ENCODE measurements around the gene E2F4. TPM values are rescaled to one million over a fixed set of nuclear protein-coding genes. Genes with fewer than 3 reads are reported as not detected.

E2F4 gene
- total and polyA plus RNA-seq, 2 of the 13 experiments (the other 11 are each of a cell fraction or from before 2014, with no cell fraction given), result 84.8 to 91.2 TPM

GRCh38 chr16:67170949-67171649, 20.9 kb upstream of the E2F4 start (continued):
- no peak for TF ChIP-seq ZMAT5 (CRISPR knock-in tag; IDR thresholded peaks at IDR 0.05; ENCODE audit: borderline replicate concordance, low read depth)
- no peak for TF ChIP-seq ATF3 (CRISPR knock-in tag; IDR thresholded peaks at IDR 0.05)
- TF ChIP-seq ZNF367 (CRISPR knock-in tag; IDR thresholded peaks at IDR 0.05; ENCODE audit: borderline replicate concordance), result no peak
- no peak; the same call in 1 of the 2 replicates for TF ChIP-seq RNF219 (CRISPR knock-in tag; IDR thresholded peaks at IDR 0.05)
- no peak for TF ChIP-seq TFDP2 (CRISPR knock-in tag; IDR thresholded peaks at IDR 0.05)
- no peak for TF ChIP-seq ZNF552 (CRISPR knock-in tag; IDR thresholded peaks at IDR 0.05; ENCODE audit: borderline replicate concordance)
- TF ChIP-seq ZNF446 (CRISPR knock-in tag; IDR thresholded peaks at IDR 0.05), result 0 out of 2 replicates have a peak, but pooled peaks have one; percentile 69
- no peak for TF ChIP-seq JUND (CRISPR knock-in tag; IDR thresholded peaks at IDR 0.05)
- TF ChIP-seq NCOA1 (CRISPR knock-in tag; IDR thresholded peaks at IDR 0.05), result no peak
- no peak for TF ChIP-seq RBM39 (IDR thresholded peaks at IDR 0.05; ENCODE audit: low read depth, low read length, poor library complexity, severe bottlenecking)
- no peak for TF ChIP-seq AGO1 (IDR thresholded peaks at IDR 0.05; ENCODE audit: low read depth, low read length, poor library complexity, severe bottlenecking)
- peak; percentile 77; the same call in 1 of the 2 replicates for TF ChIP-seq ARHGAP35 (CRISPR knock-in tag; IDR thresholded peaks at IDR 0.05; ENCODE audit: borderline replicate concordance)
- no peak for TF ChIP-seq ZNF639 (CRISPR knock-in tag; conservative IDR thresholded peaks at IDR 0.05)
- TF ChIP-seq ERF (CRISPR knock-in tag; IDR thresholded peaks at IDR 0.05), result no peak; the same call in 1 of the 2 replicates
- no peak for TF ChIP-seq DNMT3B (CRISPR knock-in tag; conservative IDR thresholded peaks at IDR 0.05)
- no peak for TF ChIP-seq TERF1 (CRISPR knock-in tag; IDR thresholded peaks at IDR 0.05)
- no peak for TF ChIP-seq PHF8 (CRISPR knock-in tag; IDR thresholded peaks at IDR 0.05)
- no peak for TF ChIP-seq ZNF460 (CRISPR knock-in tag; IDR thresholded peaks at IDR 0.05; ENCODE audit: borderline replicate concordance)
- TF ChIP-seq WIZ (CRISPR knock-in tag; IDR thresholded peaks at IDR 0.05), result no peak; the same call in 1 of the 2 replicates
- 0 out of 2 replicates have a peak, but pooled peaks have one; percentile 11 for TF ChIP-seq HOXD1 (CRISPR knock-in tag; IDR thresholded peaks at IDR 0.05)
- no peak for TF ChIP-seq SCMH1 (CRISPR knock-in tag; IDR thresholded peaks at IDR 0.05; ENCODE audit: borderline replicate concordance)
- TF ChIP-seq ZFP1 (CRISPR knock-in tag; IDR thresholded peaks at IDR 0.05), result no peak
- TF ChIP-seq SATB2 (CRISPR knock-in tag; IDR thresholded peaks at IDR 0.05), result no peak
